GM21526 (cell line): ENCODE measurements around the gene SLC39A1.

Experiments used
- ATAC-seq: cut with Tn5 transposase; IDR thresholded peaks from one replicate; pipeline ENCODE4 v1.9.1; 2021; ENCODE audit warnings: moderate library complexity; ENCODE audit not compliant: unreplicated experiment, low FRiP score

The SLC39A1 gene

DNA sequence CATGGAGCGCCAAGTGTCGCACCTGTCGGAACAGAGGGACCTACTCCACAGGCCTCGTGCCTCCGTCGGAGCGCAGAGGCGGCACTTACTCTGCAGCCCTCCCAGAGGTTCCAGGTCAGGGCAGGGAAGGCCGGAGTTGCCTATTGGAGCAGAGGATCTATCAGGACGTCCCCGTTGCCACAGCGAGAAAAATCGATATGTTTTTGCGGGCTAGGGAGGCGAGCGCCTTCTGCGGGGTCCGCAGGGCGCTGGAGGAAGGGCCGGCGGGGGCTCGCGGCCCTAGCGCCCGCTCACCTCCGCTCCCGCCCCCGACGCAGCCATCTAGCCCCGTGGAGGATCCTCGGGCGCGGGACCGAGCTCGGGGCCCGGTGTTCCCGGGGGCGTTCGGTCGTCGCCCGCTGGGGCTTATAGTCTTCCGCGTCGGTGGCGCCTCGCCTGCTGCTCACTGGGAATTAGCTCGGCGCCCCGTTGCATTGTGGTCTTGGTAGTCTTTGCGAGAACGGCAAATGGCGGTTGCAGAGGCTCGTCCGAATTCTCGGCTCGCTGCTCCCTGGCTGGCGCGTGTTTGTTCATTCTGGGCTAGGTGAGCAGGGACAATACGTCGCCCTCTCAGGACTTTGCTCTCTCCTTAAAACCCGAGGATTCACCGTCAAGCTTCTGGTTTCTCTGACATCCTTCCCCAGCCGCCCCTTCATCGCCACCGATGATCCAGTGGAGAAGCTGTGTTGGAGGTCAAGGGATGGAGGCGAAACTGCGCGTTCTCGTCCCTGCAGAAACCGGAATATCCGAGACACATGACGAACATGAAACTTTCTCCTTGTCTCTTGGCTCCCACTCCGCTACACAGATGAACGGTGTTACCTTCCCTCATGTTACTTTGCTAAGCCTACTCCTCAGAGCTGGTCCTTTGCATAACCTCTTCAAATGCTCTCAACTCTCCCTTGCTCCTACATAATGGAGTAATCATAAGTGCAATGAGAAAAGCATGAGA, 14.2 kb upstream of the SLC39A1 start, which contains the start of gene JTB:
JTB (minus strand) TSS at position 425 of the 991 bp plus-strand sequence; CDS start at position 3, 422 bp downstream.
- ATAC-seq, result peak; percentile 66

DNA sequence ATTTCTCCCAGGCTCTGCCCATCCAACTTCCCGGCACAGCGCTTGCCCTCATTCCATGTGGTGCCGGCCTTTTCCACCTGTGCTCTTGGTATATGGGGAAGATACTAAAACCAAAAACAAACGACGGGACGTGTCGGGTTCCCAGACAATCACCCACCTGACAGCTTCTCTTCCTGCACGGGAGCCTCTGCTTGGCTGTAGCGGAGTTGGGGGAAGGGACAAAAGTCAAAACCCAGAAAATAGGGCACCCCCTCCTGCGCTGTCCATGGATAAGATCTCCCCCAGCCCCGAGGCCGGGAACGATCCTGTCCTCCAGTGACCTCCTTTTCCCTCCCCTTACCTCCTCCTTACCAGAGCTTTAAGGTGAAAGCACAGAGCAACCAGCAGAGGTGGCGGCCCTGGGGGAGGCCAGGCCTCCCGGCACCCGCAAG, 13.5 kb upstream of the SLC39A1 start:
- ATAC-seq, result no peak

DNA sequence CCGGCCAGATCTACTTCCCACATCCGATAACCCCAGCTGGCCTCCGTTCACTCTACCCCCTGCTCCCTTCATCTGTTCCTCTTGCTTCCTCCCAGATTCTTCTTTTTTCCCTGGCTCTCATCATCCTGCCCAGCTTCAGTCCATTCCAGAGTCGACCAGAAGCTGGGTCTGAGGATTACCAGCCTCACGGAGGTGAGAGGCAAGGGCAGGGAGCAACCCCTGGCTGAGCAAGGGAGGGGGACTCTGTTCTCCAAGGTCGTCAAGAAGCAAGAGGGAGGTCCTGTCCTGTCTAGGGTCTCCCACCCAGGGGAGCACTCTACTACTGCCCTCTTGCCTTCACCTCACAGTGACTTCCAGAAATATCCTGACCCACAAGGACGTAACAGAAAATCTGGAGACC, 10.2 kb upstream of the SLC39A1 start:
- ATAC-seq, result no peak

DNA sequence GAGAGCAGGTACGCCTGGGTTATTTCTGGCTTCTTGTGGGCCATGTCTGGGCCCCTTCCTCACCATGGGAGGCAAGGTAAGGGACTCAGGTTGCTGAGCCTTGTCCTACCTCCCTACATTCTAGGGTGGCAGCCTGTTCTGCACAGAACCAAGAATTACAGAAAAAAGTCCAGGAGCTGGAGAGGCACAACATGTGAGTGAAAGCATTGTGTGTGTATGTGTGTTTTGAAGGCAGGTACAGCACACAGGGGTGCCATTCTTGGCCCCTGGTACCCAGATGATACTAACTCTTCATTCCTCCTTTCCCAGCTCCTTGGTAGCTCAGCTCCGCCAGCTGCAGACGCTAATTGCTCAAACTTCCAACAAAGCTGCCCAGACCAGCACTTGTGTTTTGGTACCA, 9.7 kb upstream of the SLC39A1 start:
- no peak for ATAC-seq

DNA sequence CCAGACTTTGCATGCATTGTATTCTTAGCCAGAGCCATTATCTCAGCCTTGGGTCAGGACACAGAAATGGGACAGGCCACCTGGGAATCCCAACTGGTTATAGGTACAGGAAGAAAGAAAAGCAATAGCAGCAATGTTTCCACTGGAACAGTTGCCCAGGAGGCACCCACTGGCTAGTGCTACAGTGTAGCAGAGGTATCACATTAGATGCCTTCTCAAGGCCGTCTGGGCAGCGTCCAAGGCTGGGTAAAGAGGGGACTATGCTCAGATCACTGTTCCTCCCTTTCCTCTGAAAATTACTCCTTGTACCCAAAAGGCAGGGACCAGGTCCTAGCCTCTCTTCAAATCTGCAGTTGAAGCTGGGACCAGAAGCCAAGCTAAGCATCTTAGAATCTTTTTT, 7.0 kb upstream of the SLC39A1 start:
- ATAC-seq, result no peak

DNA sequence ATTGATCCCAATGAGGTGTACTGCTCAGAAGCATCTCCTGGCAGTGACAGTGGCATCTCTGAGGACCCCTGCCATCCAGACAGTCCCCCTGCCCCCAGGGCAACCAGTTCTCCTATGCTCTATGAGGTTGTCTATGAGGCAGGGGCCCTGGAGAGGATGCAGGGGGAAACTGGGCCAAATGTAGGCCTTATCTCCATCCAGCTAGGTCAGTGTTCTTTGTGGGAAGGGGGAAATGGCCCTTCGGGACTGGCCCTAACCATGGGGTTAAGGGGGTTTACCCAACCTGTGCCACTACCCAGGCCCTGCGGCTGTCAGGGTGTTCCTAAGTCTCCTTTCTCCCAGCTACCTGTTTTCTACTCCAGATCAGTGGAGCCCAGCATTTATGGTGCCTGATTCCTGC, 5.6 kb upstream of the SLC39A1 start:
- ATAC-seq, result no peak

DNA sequence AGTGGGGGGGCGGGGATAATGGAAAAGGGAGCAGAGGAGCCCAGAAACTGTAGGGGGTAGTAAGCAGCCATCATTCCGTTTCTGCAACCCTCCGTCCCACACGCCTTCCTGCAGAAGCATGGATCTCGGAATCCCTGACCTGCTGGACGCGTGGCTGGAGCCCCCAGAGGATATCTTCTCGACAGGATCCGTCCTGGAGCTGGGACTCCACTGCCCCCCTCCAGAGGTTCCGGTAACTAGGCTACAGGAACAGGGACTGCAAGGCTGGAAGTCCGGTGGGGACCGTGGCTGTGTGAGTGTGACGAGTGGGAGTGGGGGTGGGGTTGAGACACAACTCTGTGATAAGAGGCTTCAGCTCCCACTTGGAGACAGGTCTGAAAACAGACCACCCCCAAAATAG, 5.1 kb upstream of the SLC39A1 start:
- ATAC-seq, result no peak

DNA sequence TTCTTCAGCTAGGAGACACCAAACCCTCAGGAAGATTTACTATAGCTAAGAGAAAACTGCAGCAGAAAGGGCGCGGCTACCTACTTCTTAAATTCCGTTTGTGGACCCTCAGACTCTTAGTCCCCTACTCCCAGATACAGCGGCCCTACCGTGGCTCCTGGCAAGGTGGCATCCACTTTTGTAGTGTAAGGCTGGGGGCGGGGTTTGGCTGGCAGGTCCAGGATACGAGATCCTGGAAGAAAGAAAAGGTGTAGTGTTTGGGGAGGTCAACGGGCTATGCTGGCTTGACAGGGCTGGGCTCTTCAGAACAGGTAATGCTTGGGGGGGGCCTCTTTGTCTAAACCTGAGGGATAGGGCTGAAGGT, 4.6 kb upstream of the SLC39A1 start:
- ATAC-seq, result no peak

DNA sequence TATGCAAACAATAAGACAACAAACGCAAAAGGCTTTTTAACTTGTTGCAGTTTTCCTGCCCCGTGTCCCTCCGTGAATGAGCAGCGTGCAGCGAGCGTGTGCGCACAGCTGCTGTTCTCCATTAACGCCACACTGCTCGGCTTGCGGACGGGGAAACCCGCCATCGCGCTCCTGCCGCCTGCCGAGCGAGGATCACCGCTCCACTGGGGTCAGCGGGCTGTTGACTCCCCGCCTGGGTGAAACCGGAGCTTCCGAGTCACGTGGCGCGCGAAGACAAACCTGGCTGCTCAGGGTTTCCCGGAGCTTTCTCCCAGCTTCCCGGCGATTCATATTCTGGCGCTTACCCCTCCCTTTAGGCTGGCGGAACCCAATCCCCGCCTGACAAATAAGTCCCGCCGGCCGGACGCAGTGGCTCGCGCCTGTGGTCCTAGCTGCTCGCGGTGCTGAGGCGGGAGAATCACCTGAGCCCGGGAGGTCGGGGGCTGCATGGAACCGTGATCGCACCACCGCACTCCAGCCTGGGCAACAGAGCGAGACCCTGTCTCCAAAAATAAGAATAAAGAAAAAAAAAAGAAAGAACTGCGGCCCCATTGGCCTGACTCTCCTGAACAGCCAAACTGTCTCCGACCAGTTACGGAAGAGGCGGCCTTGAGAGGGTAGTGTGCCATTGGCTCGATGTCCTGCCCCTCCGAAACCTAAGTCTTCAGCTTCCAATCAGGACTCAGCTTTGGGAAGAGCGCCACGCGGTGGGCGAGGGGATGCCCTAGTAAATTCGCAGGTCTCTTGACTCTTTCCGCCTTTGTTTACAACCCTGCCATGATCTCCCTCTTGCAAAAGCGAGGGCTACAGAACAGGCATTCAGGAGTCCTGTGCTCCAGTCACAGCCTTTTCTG, 4.0 kb upstream of the SLC39A1 start, which contains the start of gene CREB3L4:
CREB3L4 (plus strand) TSS at position 796 of the 893 bp plus-strand sequence. CDS start 624 bp downstream, outside the sequence.
- peak; percentile 53 for ATAC-seq

DNA sequence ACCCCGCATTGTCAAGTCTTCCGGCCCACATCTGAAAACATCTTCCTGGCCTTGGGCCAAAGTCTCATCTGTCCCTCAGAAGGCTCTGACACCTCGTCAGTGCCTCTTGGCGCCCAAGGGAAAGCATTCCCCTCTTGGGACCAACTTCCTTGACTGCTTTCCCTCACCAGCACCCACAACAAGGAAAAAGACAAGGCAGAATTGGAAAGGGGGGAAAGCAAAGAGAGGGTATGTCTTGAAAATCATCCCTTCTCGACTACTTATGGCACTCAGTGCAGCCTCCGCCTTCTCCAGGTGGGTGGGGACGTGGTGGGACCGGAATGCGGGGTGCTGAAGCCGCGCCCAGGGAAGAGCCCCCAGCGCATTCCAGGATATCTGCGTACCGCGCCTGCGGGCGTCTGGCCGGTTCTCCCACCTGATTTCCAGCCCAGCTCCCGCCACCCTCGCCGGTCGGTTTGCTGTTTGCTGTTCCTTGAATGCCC, 554 bp upstream of the SLC39A1 start:
- ATAC-seq, result peak; percentile 3

DNA sequence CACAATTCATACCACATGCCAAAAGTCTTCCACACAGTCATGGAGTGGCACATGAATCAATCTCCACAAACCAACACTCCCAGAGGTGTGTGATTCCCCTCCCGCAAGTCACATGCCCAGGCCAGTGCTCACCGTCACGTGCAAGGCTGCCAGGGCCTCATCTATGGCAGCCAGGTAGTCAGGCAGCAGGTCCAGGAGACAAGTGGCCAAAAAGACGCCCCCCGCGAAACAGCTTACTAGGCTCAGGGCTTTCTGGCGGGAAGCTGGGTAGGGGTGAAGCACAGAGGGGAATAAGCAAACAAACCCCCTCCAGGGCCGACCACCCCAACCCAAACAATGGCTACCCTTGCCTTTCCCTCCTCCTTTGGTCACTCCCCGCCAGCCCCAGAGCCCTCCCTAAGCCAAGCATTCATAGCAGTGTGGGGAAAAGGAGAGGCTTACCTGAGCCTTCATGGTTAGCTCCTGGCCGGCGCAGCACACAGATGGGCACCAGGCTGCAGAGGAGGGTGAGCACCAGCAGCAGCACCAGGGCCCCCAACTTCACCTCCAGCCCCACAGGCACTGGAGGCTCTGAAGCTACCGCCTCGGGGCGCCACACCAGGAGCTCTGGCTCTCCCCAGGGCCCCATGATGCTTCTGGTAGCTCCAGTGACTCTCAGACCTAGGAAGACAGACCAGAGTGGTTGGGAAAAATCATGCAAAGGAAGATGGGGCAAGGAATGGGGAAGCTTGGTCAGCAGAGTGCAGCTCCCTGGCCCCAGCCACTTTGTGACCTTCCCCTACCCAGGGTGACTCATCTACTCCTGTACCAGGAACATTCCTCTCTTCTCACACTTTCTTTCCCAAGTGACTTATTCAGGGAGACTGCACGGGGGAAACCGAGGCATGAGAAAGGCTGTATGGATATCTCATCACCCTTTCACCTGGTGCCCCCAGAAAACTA, 978 bp downstream of the SLC39A1 start:
- no peak for ATAC-seq

DNA sequence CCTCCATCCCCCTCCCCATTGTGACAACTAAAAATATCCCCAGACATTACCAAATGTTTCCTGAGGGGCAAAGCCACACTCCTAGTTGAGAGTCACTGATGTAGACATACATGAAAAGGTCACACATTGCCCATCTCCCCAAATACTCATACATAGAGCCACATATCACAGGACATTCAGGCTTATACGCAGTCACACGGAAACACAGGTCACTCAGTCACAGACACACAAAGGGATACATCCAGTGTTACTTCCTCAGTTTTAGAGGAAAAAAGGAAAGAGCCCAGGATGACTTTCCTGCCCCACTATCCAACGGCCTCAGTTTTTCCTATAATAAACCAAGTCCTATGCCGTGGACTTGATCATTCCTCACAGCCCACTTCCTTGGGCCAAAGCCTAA, 1.9 kb downstream of the SLC39A1 start:
- no peak for ATAC-seq

DNA sequence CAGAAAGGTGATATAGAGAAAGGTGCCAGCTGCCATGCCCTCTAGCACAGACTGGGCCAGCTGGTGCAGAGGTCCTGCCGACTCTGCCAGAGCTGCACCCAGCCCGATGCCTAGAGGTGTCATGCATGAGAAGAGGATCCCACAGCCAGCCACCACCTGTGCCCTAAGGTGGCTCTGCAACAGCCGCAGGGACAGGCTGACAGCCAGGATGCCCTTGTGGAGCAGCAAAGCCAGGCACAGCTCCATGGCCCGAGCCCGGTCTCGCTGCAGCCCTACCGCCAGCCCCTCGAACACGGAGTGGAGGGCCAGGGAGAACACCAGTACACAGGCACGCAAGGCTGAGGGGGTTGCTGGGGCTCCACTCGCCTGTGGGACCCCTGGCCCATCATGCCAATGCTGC, 3.1 kb downstream of the SLC39A1 start:
- no peak for ATAC-seq

DNA sequence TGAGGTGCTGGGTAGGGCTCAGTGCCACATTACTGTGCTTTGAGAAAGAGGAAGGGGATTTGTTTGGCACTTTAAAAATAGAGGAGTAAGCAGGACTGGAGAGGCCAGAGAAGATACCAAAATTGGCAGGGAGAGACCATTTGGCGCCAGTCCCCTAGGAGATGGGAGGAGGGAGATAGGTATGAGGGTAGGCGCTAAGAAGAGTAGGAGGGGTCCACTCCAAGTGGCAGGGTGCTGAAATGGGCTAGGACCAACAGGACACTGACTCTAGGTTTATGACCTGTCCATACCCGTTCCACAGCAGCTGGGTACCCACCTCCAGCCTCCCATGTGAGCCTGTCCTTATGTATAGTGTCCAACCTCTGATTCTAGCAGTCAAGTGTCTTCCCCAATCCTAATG, 3.9 kb downstream of the SLC39A1 start:
- no peak for ATAC-seq

DNA sequence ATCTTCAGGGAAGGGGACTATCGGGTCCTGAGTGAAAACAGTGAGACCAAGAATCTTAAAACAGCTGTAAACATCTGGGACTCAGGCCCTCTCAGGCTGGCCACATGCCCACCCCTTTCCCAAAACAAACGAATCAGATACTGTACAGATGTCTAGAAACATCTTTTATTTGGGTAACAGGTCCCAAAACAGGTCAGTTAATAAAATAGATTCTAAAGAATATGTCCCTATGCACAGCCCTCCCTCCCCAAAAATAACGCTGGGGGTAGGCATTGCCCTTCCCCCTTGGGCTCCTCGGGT, 4.4 kb downstream of the SLC39A1 start:
- no peak for ATAC-seq

DNA sequence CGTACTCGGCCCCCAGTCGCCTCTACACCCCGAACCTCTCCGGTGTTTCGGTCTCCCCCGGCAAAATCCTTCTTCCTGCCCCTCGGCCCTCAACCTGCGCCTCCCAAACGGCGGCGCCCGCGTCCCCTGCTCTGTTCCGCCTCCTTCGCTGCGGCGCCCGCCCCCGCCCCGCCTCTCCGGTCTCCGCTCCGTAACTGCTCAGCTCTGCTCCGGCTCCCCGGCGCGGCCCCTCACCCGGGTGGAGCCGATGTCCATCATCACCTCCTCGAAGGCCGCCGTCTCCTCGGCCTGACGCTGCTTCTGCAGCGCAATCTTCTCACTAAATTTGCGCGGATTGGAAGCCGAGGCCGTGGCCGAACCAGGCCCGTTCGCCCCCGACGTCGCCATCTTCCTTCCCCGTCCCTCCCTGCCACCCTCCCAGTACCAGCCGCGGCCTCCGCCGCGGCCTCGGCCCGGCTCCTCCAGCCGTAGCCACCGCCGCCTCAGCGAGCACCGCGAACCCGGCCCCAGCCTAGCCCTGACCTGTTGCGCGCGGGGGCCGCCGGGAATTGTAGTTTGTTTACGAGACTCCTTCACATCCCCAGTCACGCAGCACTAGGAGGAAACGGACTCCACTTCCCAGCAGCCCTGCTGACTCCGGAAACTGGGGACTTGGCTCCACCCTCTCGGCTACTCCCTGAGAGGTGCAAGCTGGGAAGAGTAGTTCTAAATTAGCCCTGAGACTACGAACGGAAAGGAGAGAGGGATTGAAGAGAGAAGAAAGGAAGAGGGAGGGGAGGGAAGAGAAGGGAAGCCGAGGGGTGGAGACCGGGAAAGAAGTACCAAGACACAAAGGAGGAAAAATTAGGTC, 5.0 kb downstream of the SLC39A1 start, which contains the start of gene CRTC2:
CRTC2 (minus strand) TSS at position 502 of the 850 bp plus-strand sequence; CDS start at position 387, 115 bp downstream.
- peak; percentile 57 for ATAC-seq

DNA sequence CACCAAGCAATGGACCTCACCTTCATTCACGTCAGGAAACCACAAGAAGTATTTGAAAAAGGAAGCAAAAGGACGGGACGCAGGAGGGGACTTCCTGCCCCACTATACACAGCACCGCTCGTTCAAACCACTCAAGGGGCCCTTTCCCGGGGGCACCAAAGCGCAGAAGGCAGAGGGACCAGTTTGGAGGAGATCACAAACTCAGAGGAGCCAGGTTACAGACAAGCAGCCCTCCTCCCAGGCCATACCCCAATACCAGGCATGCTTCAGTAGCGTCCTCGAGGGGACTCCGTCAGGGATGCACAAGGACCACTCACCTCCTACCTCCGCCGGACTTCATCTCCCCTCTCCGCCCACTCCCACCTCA, 5.6 kb downstream of the SLC39A1 start:
- peak; percentile 10 for ATAC-seq

DNA sequence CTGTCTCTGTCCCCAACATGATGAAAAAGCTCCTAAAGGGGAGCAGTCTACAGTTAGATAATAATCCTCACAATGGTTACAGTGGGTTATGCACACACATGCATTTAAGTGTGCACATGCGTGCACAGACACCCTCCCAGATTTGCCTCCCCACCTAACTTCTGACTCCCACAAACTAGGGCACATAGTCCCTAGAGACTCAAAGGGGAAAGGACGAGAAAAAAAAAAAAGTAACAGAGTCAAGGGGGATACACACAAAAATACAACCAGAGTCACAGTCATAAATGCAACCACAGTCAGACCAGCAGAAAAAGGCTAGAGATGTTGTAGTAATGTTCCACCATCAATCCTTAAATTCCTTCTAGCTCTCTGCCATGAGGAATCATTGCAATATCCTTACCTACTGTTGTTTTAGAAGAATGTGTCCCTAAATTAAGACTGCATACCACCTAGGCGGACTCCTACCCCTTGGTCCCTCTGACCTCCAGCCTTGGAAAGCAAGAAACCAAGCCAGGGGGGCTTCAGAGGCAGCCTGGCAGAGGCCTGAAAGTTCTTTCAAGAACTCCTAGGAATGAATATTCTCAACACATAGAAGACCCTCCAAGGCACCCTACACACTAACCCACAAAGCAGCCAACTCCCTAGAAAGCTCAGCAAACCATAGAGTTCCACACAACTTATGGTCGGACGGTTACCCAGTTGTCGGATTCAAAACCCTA, 6.2 kb downstream of the SLC39A1 start:
- ATAC-seq, result no peak
